Muscle layer of duodenum (tissue), 2 donors: ENCODE measurements around the gene CALCR.
"Not testable (repeated sequence)": the region's sequence is repeated elsewhere in the genome, so short reads cannot be mapped to it uniquely, and the experiment has no call there.

Experiments
- H3K27ac ChIP-seq: one replicate; pipeline ENCODE4 v1.7.0; 2013; ENCODE audit warnings: mild to moderate bottlenecking, low read length
- H3K27me3 ChIP-seq: one replicate; pipeline ENCODE4 v1.7.0; 2013; ENCODE audit warnings: low read depth, mild to moderate bottlenecking, control low read depth, low read length
- H3K36me3 ChIP-seq, 2 donors: one replicate each; pipeline ENCODE4 v1.7.0; 2013; ENCODE audit warnings: low read length in 2 of 2, control low read depth in 1 of 2, mild to moderate bottlenecking in 1 of 2; ENCODE audit not compliant: insufficient read depth in 2 of 2, control insufficient read depth in 1 of 2
- H3K4me1 ChIP-seq, 2 donors: one replicate each; pipeline ENCODE4 v1.7.0; 2013; ENCODE audit warnings: low read length in 2 of 2, mild to moderate bottlenecking in 2 of 2, control low read depth in 1 of 2, moderate library complexity in 1 of 2; ENCODE audit not compliant: insufficient read depth in 2 of 2, control insufficient read depth in 1 of 2
- H3K4me3 ChIP-seq, 2 donors: one replicate each; pipeline ENCODE4 v1.7.0; 2013; ENCODE audit warnings: low read length in 2 of 2, low read depth in 1 of 2, mild to moderate bottlenecking in 1 of 2
- H3K9me3 ChIP-seq, 2 donors: one replicate each; pipeline ENCODE4 v1.7.0; 2013; ENCODE audit warnings: low read length in 2 of 2, control low read depth in 1 of 2, mild to moderate bottlenecking in 1 of 2; ENCODE audit not compliant: control insufficient read depth in 1 of 2
- donor health status: healthy.

The CALCR gene

GRCh38 chr7:93585694-93586478 lies 11.4 kb upstream of the CALCR start:
- not testable (repeated sequence) for H3K36me3 ChIP-seq, H3K4me3 ChIP-seq, H3K9me3 ChIP-seq, H3K4me1 ChIP-seq, H3K27ac ChIP-seq, H3K27me3 ChIP-seq

GRCh38 chr7:93579431-93579830 lies 4.9 kb upstream of the CALCR start:
- H3K4me3 ChIP-seq = no peak overlapping the region
- peaks cover 13% of the 10 kb centered on the region for H3K27me3 ChIP-seq
- H3K4me1 ChIP-seq = peaks cover 0 to 5% of the 10 kb centered on the region in 2 donors
- H3K36me3 ChIP-seq = no peaks in the 10 kb centered on the region
- H3K27ac ChIP-seq = no peak overlapping the region
- H3K9me3 ChIP-seq = no peaks in the 10 kb centered on the region

DNA sequence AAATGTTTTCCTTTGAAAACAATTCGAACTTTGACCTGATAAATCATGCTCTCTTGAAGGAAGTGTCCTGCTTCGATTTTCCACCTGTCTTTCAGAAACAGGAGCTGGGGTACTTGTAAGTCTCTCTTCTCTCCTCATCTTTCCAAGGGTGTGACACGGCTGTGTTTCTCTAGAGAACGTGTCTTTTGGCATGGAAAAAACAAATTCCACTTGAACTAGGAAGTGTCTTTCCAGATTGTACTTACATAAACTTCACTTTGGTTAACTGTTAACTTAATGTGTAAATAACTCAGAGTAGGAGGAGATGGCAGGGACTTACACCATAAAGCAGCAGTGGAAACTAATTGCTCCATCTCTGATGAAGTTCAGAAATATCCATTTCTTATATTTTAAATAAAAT lies 4.2 kb upstream of the CALCR start:
- H3K9me3 ChIP-seq = no peaks in the 10 kb centered on the region
- H3K4me1 ChIP-seq = peaks cover 0 to 10% of the 10 kb centered on the region in 2 donors
- no peaks in the 10 kb centered on the region for H3K36me3 ChIP-seq
- H3K27ac ChIP-seq = no peak overlapping the region
- H3K4me3 ChIP-seq = no peak overlapping the region
- H3K27me3 ChIP-seq = peaks cover 16% of the 10 kb centered on the region

- Histone ChIP-seq H3K4me3 (no peak overlapping the region), H3K4me1 (peaks cover 0 to 10% of the 10 kb centered on the region in 2 donors), H3K9me3 (no peaks in the 10 kb centered on the region), H3K36me3 (no peaks in the 10 kb centered on the region), H3K27me3 (peaks cover 16% of the 10 kb centered on the region), H3K27ac (no peak overlapping the region)
Measured at GRCh38 chr7:93575555-93576399, 1.3 kb upstream of the CALCR start.

- Histone ChIP-seq H3K27me3 (peaks cover 16% of the 10 kb centered on the region), H3K36me3 (no peaks in the 10 kb centered on the region), H3K9me3 (no peaks in the 10 kb centered on the region), H3K4me1 (peaks cover 0 to 10% of the 10 kb centered on the region in 2 donors), H3K4me3 (peak overlapping the region in 1 of 2 donors; percentile 46), H3K27ac (no peak overlapping the region)
Measured at GRCh38 chr7:93574269-93574645, 267 bp downstream of the CALCR start.

GRCh38 chr7:93569189-93569588 lies 5.3 kb downstream of the CALCR start:
- Histone ChIP-seq H3K4me1 (peaks cover 0 to 2% of the 10 kb centered on the region in 2 donors), H3K27me3 (peaks cover under 1% of the 10 kb centered on the region), H3K36me3 (no peaks in the 10 kb centered on the region), H3K4me3 (no peak overlapping the region), H3K9me3 (no peaks in the 10 kb centered on the region), H3K27ac (no peak overlapping the region)

DNA sequence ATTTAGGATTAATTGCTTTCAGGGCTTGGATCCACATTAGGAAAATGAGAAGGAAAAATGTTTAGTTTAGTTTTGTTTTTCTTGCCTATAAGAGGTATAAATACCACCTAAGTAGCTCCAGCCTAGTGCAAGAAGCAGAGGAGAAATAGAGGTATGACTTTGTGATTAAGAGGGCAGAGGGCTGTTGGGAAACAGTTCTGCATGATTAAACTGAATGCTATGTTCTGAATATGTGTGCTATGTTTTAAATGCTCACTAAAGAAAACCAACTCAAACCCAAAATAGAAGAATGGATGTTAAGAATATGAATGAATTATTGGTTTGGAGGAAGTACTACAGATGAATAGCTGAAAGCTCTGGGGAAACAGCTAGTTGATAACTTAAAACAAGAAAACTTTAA lies 7.6 kb downstream of the CALCR start:
- H3K9me3 ChIP-seq = no peaks in the 10 kb centered on the region
- no peaks in the 10 kb centered on the region for H3K36me3 ChIP-seq
- no peak overlapping the region for H3K27ac ChIP-seq
- no peaks in the 10 kb centered on the region for H3K27me3 ChIP-seq
- H3K4me3 ChIP-seq = no peak overlapping the region
- no peaks in the 10 kb centered on the region for H3K4me1 ChIP-seq

DNA sequence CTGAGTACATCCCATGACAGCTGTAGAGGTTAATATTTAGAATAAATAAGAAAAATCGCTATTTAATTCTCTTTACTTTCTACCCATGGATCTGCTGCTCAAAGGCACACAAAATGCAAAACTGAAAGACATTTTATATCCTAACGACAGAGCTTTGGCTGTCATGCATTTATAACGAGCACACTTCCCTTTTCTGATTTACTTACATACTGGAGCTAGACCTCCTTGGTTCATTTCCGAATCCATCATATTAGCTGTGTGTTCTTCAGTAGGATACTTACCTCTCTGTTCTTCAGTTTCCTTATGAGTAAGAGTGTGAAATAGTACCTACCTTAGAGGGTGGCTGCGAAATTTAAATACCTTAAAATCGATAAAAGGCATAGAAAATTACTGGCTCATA lies 10.9 kb downstream of the CALCR start:
- Histone ChIP-seq H3K4me3 (no peak overlapping the region), H3K4me1 (no peaks in the 10 kb centered on the region), H3K36me3 (no peaks in the 10 kb centered on the region), H3K27me3 (no peaks in the 10 kb centered on the region), H3K9me3 (no peaks in the 10 kb centered on the region), H3K27ac (no peak overlapping the region)

- Histone ChIP-seq H3K9me3 (no peaks in the 10 kb centered on the region), H3K27ac (no peak overlapping the region), H3K27me3 (no peaks in the 10 kb centered on the region), H3K4me1 (no peaks in the 10 kb centered on the region), H3K36me3 (no peaks in the 10 kb centered on the region), H3K4me3 (no peak overlapping the region)
Measured at GRCh38 chr7:93562936-93563335, 11.6 kb downstream of the CALCR start.

DNA sequence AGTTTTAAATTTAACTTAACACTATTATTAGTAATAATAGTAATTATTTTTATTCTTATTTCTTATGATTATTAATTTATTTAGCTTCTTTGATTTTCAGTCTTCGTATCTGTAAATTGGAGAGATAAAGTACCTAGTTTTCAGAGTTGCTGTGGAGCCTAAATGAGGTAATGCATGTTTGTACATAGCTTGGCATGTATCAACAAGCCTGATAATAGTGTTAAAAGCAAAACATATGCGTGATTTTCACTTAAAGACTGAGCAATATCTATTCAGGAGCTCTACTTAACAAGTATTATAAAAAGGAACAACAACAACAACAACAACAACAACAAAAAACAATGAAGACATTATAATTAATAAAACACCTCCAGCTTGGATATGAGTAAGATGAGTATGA lies 12.4 kb downstream of the CALCR start:
- Histone ChIP-seq H3K4me1 (no peaks in the 10 kb centered on the region), H3K4me3 (no peak overlapping the region), H3K27ac (no peak overlapping the region), H3K36me3 (no peaks in the 10 kb centered on the region), H3K9me3 (no peaks in the 10 kb centered on the region), H3K27me3 (no peaks in the 10 kb centered on the region)

GRCh38 chr7:93559639-93560491 lies 14.7 kb downstream of the CALCR start:
- Histone ChIP-seq H3K4me3 (no peak overlapping the region), H3K4me1 (no peaks in the 10 kb centered on the region), H3K27me3 (no peaks in the 10 kb centered on the region), H3K9me3 (no peaks in the 10 kb centered on the region), H3K27ac (no peak overlapping the region), H3K36me3 (no peaks in the 10 kb centered on the region)
